ENCODE results near the gene NOSTRIN. TPM values are rescaled to one million over a fixed set of nuclear protein-coding genes. Genes with fewer than 3 reads are reported as not detected.
"Not testable (repeated sequence)": the region's sequence is repeated elsewhere in the genome, so short reads cannot be mapped to it uniquely, and the experiment has no call there.

NOSTRIN gene
- total RNA-seq, 2 donors from 2014 or later, result 0.42 to 0.73 TPM

- Histone ChIP-seq H3K27me3 (ENCODE audit: control insufficient read depth, insufficient read depth, low read length, poor library complexity, severe bottlenecking) (no peaks in the 10 kb centered on the region), H3K9ac (ENCODE audit: extremely low read depth, low read length, poor library complexity, severe bottlenecking) (no peak overlapping the region), H3K36me3 (ENCODE audit: control insufficient read depth, insufficient read depth, low read length) (no peaks in the 10 kb centered on the region), H3K4me1 (ENCODE audit: control insufficient read depth, insufficient read depth, low read length) (no peaks in the 10 kb centered on the region), H3K9me3 (ENCODE audit: control insufficient read depth, low read length) (no peaks in the 10 kb centered on the region), H3K27ac (ENCODE audit: low read depth, low read length) (no peak overlapping the region), H3K4me3 (ENCODE audit: low read length) (no peak overlapping the region)
- TF ChIP-seq, protein P1, sequence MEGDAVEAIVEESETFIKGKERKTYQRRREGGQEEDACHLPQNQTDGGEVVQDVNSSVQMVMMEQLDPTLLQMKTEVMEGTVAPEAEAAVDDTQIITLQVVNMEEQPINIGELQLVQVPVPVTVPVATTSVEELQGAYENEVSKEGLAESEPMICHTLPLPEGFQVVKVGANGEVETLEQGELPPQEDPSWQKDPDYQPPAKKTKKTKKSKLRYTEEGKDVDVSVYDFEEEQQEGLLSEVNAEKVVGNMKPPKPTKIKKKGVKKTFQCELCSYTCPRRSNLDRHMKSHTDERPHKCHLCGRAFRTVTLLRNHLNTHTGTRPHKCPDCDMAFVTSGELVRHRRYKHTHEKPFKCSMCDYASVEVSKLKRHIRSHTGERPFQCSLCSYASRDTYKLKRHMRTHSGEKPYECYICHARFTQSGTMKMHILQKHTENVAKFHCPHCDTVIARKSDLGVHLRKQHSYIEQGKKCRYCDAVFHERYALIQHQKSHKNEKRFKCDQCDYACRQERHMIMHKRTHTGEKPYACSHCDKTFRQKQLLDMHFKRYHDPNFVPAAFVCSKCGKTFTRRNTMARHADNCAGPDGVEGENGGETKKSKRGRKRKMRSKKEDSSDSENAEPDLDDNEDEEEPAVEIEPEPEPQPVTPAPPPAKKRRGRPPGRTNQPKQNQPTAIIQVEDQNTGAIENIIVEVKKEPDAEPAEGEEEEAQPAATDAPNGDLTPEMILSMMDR (conservative IDR thresholded peaks at IDR 0.05), result no peak
- WGBS, 2 experiments (ENCODE audit: insufficient coverage in 1 of 2, insufficient read length in 1 of 2), result 85 to 92% methylated on average over 7 of the region's 7 CpGs
- no peak for DNase-seq
- H3K4me1 Mint-ChIP-seq, result no peaks in the 10 kb centered on the region
- H3K27me3 Mint-ChIP-seq (ENCODE audit: insufficient read depth), result peaks cover 3% of the 10 kb centered on the region
- no peak overlapping the region for H3K4me3 Mint-ChIP-seq
- no peak overlapping the region for H3K27ac Mint-ChIP-seq
- peaks cover 2% of the 10 kb centered on the region for H3K9me3 Mint-ChIP-seq
- no peaks in the 10 kb centered on the region for H3K36me3 Mint-ChIP-seq (ENCODE audit: low read depth)
These were observed 12.7 kb upstream of the NOSTRIN start for GRCh38 chr2:168789776-168790175.

GRCh38 chr2:168790226-168790902 lies 12.1 kb upstream of the NOSTRIN start:
- no peak overlapping the region for H3K9ac ChIP-seq (ENCODE audit: extremely low read depth, low read length, poor library complexity, severe bottlenecking)
- no peaks in the 10 kb centered on the region for H3K36me3 Mint-ChIP-seq (ENCODE audit: low read depth)
- no peaks in the 10 kb centered on the region for H3K4me1 Mint-ChIP-seq
- TF ChIP-seq, protein P1 (conservative IDR thresholded peaks at IDR 0.05), result no peak
- no peak for DNase-seq
- H3K27ac Mint-ChIP-seq, result no peak overlapping the region
- H3K27ac ChIP-seq (ENCODE audit: low read depth, low read length), result no peak overlapping the region
- no peaks in the 10 kb centered on the region for H3K36me3 ChIP-seq (ENCODE audit: control insufficient read depth, insufficient read depth, low read length)
- peaks cover 3% of the 10 kb centered on the region for H3K27me3 Mint-ChIP-seq (ENCODE audit: insufficient read depth)
- H3K9me3 Mint-ChIP-seq, result peaks cover 2% of the 10 kb centered on the region
- 90 to 95% methylated on average over 5 of the region's 5 CpGs for WGBS, 2 experiments (ENCODE audit: insufficient coverage in 1 of 2, insufficient read length in 1 of 2)
- no peaks in the 10 kb centered on the region for H3K4me1 ChIP-seq (ENCODE audit: control insufficient read depth, insufficient read depth, low read length)
- no peak overlapping the region for H3K4me3 ChIP-seq (ENCODE audit: low read length)
- H3K4me3 Mint-ChIP-seq, result no peak overlapping the region
- no peaks in the 10 kb centered on the region for H3K9me3 ChIP-seq (ENCODE audit: control insufficient read depth, low read length)
- H3K27me3 ChIP-seq (ENCODE audit: control insufficient read depth, insufficient read depth, low read length, poor library complexity, severe bottlenecking), result no peaks in the 10 kb centered on the region

DNA sequence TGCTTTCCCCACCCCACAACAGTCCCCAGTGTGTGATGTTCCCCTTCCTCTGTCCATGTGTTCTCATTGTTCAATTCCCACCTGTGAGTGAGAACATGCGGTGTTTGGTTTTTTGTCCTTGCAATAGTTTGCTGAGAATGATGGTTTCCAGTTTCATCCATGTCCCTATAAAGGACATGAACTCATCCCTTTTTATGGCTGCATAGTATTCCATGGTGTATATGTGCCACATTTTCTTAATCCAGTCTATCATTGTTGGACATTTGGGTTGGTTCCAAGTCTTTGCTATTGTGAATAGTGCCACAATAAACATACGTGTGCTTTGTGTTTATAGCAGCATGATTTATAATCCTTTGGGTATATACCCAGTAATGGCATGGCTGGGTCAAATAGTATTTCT lies 11.3 kb upstream of the NOSTRIN start:
- H3K27ac ChIP-seq (ENCODE audit: low read depth, low read length); H3K9ac ChIP-seq (ENCODE audit: extremely low read depth, low read length, poor library complexity, severe bottlenecking); H3K4me1 ChIP-seq (ENCODE audit: control insufficient read depth, insufficient read depth, low read length); H3K9me3 Mint-ChIP-seq; H3K4me3 ChIP-seq (ENCODE audit: low read length); H3K27me3 Mint-ChIP-seq (ENCODE audit: insufficient read depth); H3K27me3 ChIP-seq (ENCODE audit: control insufficient read depth, insufficient read depth, low read length, poor library complexity, severe bottlenecking); H3K27ac Mint-ChIP-seq; H3K4me1 Mint-ChIP-seq; H3K36me3 ChIP-seq (ENCODE audit: control insufficient read depth, insufficient read depth, low read length); DNase-seq; H3K36me3 Mint-ChIP-seq (ENCODE audit: low read depth); H3K9me3 ChIP-seq (ENCODE audit: control insufficient read depth, low read length); H3K4me3 Mint-ChIP-seq: not testable (repeated sequence)
- WGBS, 2 experiments (ENCODE audit: insufficient coverage in 1 of 2, insufficient read length in 1 of 2), result 92% methylated on average over 1 of the region's 2 CpGs; no CpG with 5 or more reads in 1 of the 2 experiments

GRCh38 chr2:168793596-168793995 lies 8.8 kb upstream of the NOSTRIN start:
- Histone ChIP-seq H3K9me3 (ENCODE audit: control insufficient read depth, low read length) (no peaks in the 10 kb centered on the region), H3K9ac (ENCODE audit: extremely low read depth, low read length, poor library complexity, severe bottlenecking) (no peak overlapping the region), H3K27ac (ENCODE audit: low read depth, low read length) (no peak overlapping the region), H3K4me3 (ENCODE audit: low read length) (no peak overlapping the region), H3K36me3 (ENCODE audit: control insufficient read depth, insufficient read depth, low read length) (no peaks in the 10 kb centered on the region), H3K27me3 (ENCODE audit: control insufficient read depth, insufficient read depth, low read length, poor library complexity, severe bottlenecking) (no peaks in the 10 kb centered on the region), H3K4me1 (ENCODE audit: control insufficient read depth, insufficient read depth, low read length) (peaks cover 5% of the 10 kb centered on the region)
- peaks cover 11% of the 10 kb centered on the region for H3K4me1 Mint-ChIP-seq
- H3K4me3 Mint-ChIP-seq, result no peak overlapping the region
- 83 to 84% methylated on average over 2 of the region's 2 CpGs for WGBS, 2 experiments (ENCODE audit: insufficient coverage in 1 of 2, insufficient read length in 1 of 2)
- TF ChIP-seq, protein P1 (conservative IDR thresholded peaks at IDR 0.05), result no peak
- no peaks in the 10 kb centered on the region for H3K36me3 Mint-ChIP-seq (ENCODE audit: low read depth)
- no peak overlapping the region for H3K27ac Mint-ChIP-seq
- DNase-seq, result no peak
- no peaks in the 10 kb centered on the region for H3K27me3 Mint-ChIP-seq (ENCODE audit: insufficient read depth)
- peaks cover 2% of the 10 kb centered on the region for H3K9me3 Mint-ChIP-seq

Data from endodermal cell (in vitro differentiated cells).